ENCODE results near the gene TBC1D9.

Gene TBC1D9

GRCh38 chr4:140719686-140720085 lies 36.5 kb downstream of the TBC1D9 start:
- no peak for FAIRE-seq

- FAIRE-seq = no peak
These were observed 37.2 kb downstream of the TBC1D9 start for GRCh38 chr4:140719022-140719421.

GRCh38 chr4:140718241-140718952 lies 37.8 kb downstream of the TBC1D9 start:
- FAIRE-seq = no peak

GRCh38 chr4:140717313-140717712 lies 38.9 kb downstream of the TBC1D9 start:
- FAIRE-seq = no peak

GRCh38 chr4:140715119-140715518 lies 41.1 kb downstream of the TBC1D9 start:
- FAIRE-seq = no peak

- no peak for FAIRE-seq
These were observed 44.3 kb downstream of the TBC1D9 start for GRCh38 chr4:140711910-140712309.

GRCh38 chr4:140710908-140711622 lies 45.1 kb downstream of the TBC1D9 start:
- no peak for FAIRE-seq

GRCh38 chr4:140707325-140707724 lies 48.9 kb downstream of the TBC1D9 start:
- FAIRE-seq = no peak

GRCh38 chr4:140706665-140707064 lies 49.5 kb downstream of the TBC1D9 start:
- FAIRE-seq = no peak

GRCh38 chr4:140706276-140706625 lies 49.9 kb downstream of the TBC1D9 start:
- no peak for FAIRE-seq

- no peak for FAIRE-seq
These were observed 50.4 kb downstream of the TBC1D9 start for GRCh38 chr4:140705625-140706275.

GRCh38 chr4:140704964-140705363 lies 51.2 kb downstream of the TBC1D9 start:
- FAIRE-seq = no peak

- no peak for FAIRE-seq
These were observed 51.7 kb downstream of the TBC1D9 start for GRCh38 chr4:140704392-140704960.

- FAIRE-seq = no peak
These were observed 52.7 kb downstream of the TBC1D9 start for GRCh38 chr4:140703463-140703862.

GRCh38 chr4:140702096-140702757 lies 54.0 kb downstream of the TBC1D9 start:
- no peak for FAIRE-seq

GRCh38 chr4:140701071-140701470 lies 55.1 kb downstream of the TBC1D9 start:
- FAIRE-seq = no peak

- no peak for FAIRE-seq
These were observed 58.2 kb downstream of the TBC1D9 start for GRCh38 chr4:140697709-140698560.

- no peak for FAIRE-seq
These were observed 60.7 kb downstream of the TBC1D9 start for GRCh38 chr4:140695483-140695882.

- FAIRE-seq = no peak
These were observed 62.6 kb downstream of the TBC1D9 start for GRCh38 chr4:140693562-140693961.

- no peak for FAIRE-seq
These were observed 64.8 kb downstream of the TBC1D9 start for GRCh38 chr4:140691369-140691768.

- FAIRE-seq = no peak
These were observed 66.1 kb downstream of the TBC1D9 start for GRCh38 chr4:140690093-140690492.

GRCh38 chr4:140689623-140690022 lies 66.6 kb downstream of the TBC1D9 start:
- FAIRE-seq = no peak
